SK-N-SH (cell line): ENCODE measurements around the gene TWSG1. TPM values are rescaled to one million over a fixed set of nuclear protein-coding genes. Genes with fewer than 3 reads are reported as not detected.
A peak's percentile ranks its signal among the peaks of the same experiment; 100 is the strongest.

Experiments used
- CTCF ChIA-PET: fragments of 300-600, 350-600 bp; formaldehyde crosslinking; extraction: SDS; loops from one replicate; lab custom pipeline; 2021; lab: Yijun Ruan, JAX
- POLR2A ChIA-PET: fragments of 350-600 bp; sonication (Branson Sonifier 250); formaldehyde crosslinking; extraction: SDS; loops from one replicate; lab custom pipeline; 2020; ENCODE audit warnings: antibody characterized with exemption, inconsistent platforms; lab: Yijun Ruan, JAX
- DNase-seq: peaks from one replicate; pipeline ENCODE4 v3.0.0; 2012
- H2AFZ ChIP-seq: fragments of 200-600 bp; sonication (generic); 2 replicates; pipeline ENCODE4 v1.8.1; 2016; ENCODE audit warnings: antibody characterized with exemption, mild to moderate bottlenecking, low read depth
- H3F3A ChIP-seq: fragments of 200-600 bp; sonication (generic); replicated peaks from 2 replicates; pipeline ENCODE3; 2016; ENCODE audit warnings: antibody characterized with exemption, mild to moderate bottlenecking; ENCODE audit not compliant: insufficient read depth
- H3K27ac ChIP-seq, 2 experiments: fragments of 200-500 bp in 1 of 2; fragments of 200-600 bp in 1 of 2; sonication (Bioruptor generic) in 1 of 2; sonication (generic), shearing (Covaris generic) in 1 of 2; 2 replicates each; pipeline versions ENCODE4 v1.5.1 to v1.6.1; 2014 to 2016; ENCODE audit warnings: low read depth in 2 of 2, inconsistent platforms in 1 of 2, low read length in 1 of 2, mild to moderate bottlenecking in 1 of 2, mixed read lengths in 1 of 2
- H3K27me3 ChIP-seq: fragments of 200-600 bp; sonication (generic), shearing (Covaris generic); 2 replicates; pipeline ENCODE4 v1.6.1; 2016; ENCODE audit warnings: mixed run types; ENCODE audit not compliant: insufficient read depth
- H3K36me3 ChIP-seq, 2 experiments: fragments of 200-500 bp in 1 of 2; fragments of 200-600 bp in 1 of 2; sonication (Bioruptor generic) in 1 of 2; sonication (generic) in 1 of 2; replicated peaks in 1 of 2; 2 replicates each; pipeline versions ENCODE3 to v1.5.1; 2014 to 2016; ENCODE audit warnings: low read length in 1 of 2, mild to moderate bottlenecking in 1 of 2; ENCODE audit not compliant: insufficient read depth in 2 of 2, control insufficient read depth in 1 of 2
- H3K4me1 ChIP-seq, 2 experiments: fragments of 200-500 bp in 1 of 2; fragments of 200-600 bp in 1 of 2; sonication (Bioruptor generic) in 1 of 2; sonication (generic), shearing (Covaris generic) in 1 of 2; 2 replicates each; pipeline versions ENCODE4 v1.5.1 to v1.6.1; 2014 to 2016; ENCODE audit warnings: low read depth in 1 of 2, low read length in 1 of 2, mixed run types in 1 of 2; ENCODE audit not compliant: insufficient read depth in 2 of 2, control insufficient read depth in 1 of 2
- H3K4me2 ChIP-seq: fragments of 200-600 bp; sonication (generic), shearing (Covaris generic); 2 replicates; pipeline ENCODE4 v1.6.1; 2017; ENCODE audit warnings: mixed run types
- H3K4me3 ChIP-seq, 2 experiments: fragments of 200-500 bp in 1 of 2; fragments of 200-600 bp in 1 of 2; sonication (Bioruptor generic) in 1 of 2; sonication (generic), shearing (Covaris generic) in 1 of 2; 2 replicates each; pipeline versions ENCODE4 v1.5.1 to v1.8.1; 2014 to 2016; ENCODE audit warnings: low read depth in 2 of 2, inconsistent platforms in 1 of 2, low read length in 1 of 2, mild to moderate bottlenecking in 1 of 2, mixed read lengths in 1 of 2, moderate library complexity in 1 of 2
- H3K79me2 ChIP-seq: fragments of 200-600 bp; sonication (generic); 2 replicates; pipeline ENCODE4 v1.8.1; 2017; ENCODE audit warnings: mild to moderate bottlenecking; ENCODE audit not compliant: insufficient read depth
- H3K9ac ChIP-seq: fragments of 200-600 bp; sonication (generic); 2 replicates; pipeline ENCODE4 v1.6.1; 2017; ENCODE audit warnings: mixed run types
- H3K9me2 ChIP-seq: fragments of 200-600 bp; sonication (generic); 2 replicates; pipeline ENCODE4 v1.6.1; 2017; ENCODE audit warnings: mixed run types
- H3K9me3 ChIP-seq: fragments of 200-600 bp; sonication (generic); 2 replicates; pipeline ENCODE4 v1.6.1; 2017; ENCODE audit warnings: mixed run types, mild to moderate bottlenecking, moderate library complexity
- H4K20me1 ChIP-seq: fragments of 200-600 bp; sonication (generic); 2 replicates; pipeline ENCODE4 v1.6.1; 2017; ENCODE audit warnings: mild to moderate bottlenecking, mixed run types; ENCODE audit not compliant: insufficient read depth
- CHD2 ChIP-seq: fragments of 150-350 bp; IDR thresholded peaks from 2 replicates; pipeline ENCODE4 v1.6.1; 2018; ENCODE audit warnings: low read length; ENCODE audit not compliant: partially characterized antibody
- ELF1 ChIP-seq: IDR thresholded peaks from 2 replicates; pipeline ENCODE4 v1.4.0; 2012
- EP300 ChIP-seq, 2 experiments: IDR thresholded peaks; 2 replicates each; pipeline versions ENCODE4 v1.4.0 to v1.6.1; 2012; ENCODE audit warnings: borderline replicate concordance in 1 of 2, low read depth in 1 of 2, low read length in 1 of 2
- FOSL2 ChIP-seq: IDR thresholded peaks from 2 replicates; pipeline ENCODE4 v1.4.0; 2012; ENCODE audit warnings: low read depth, mild to moderate bottlenecking, moderate library complexity, borderline replicate concordance
- GATA2 ChIP-seq: sonication (generic); formaldehyde crosslinking; IDR thresholded peaks from 2 replicates; pipeline ENCODE4 v1.5.0; 2020; ENCODE audit warnings: mild to moderate bottlenecking, missing genetic modification reagents
- NFIC ChIP-seq: IDR thresholded peaks from 2 replicates; pipeline ENCODE4 v1.4.0; 2012; ENCODE audit warnings: borderline replicate concordance
- NRF1 ChIP-seq: IDR thresholded peaks from 2 replicates; pipeline ENCODE4 v1.6.1; 2012; ENCODE audit warnings: low read depth, mild to moderate bottlenecking, low read length
- POLR2AphosphoS5 ChIP-seq: IDR thresholded peaks from 2 replicates; pipeline ENCODE4 v1.6.1; 2012; ENCODE audit warnings: low read depth, low read length
- RCOR1 ChIP-seq: fragments of 150-350 bp; IDR thresholded peaks from 2 replicates; pipeline ENCODE4 v1.6.1; 2017; ENCODE audit warnings: antibody characterized with exemption, low read length
- RFX5 ChIP-seq: IDR thresholded peaks from 2 replicates; pipeline ENCODE4 v1.6.1; 2012; ENCODE audit warnings: mild to moderate bottlenecking, improper control_type of control experiment, low read length
- SIN3A ChIP-seq: IDR thresholded peaks from 2 replicates; pipeline ENCODE4 v1.6.1; 2012; ENCODE audit warnings: low read depth, mild to moderate bottlenecking, low read length, moderate library complexity, borderline replicate concordance
- TEAD4 ChIP-seq: IDR thresholded peaks from 2 replicates; pipeline ENCODE4 v1.4.0; 2012; ENCODE audit warnings: mild to moderate bottlenecking, borderline replicate concordance; ENCODE audit not compliant: insufficient read depth
- YY1 ChIP-seq: IDR thresholded peaks from 2 replicates; pipeline ENCODE4 v1.4.0; 2012; ENCODE audit warnings: low read depth, mild to moderate bottlenecking
- WGBS: methylation state at CpG from one replicate; pipeline ENCODE4 v1.1.6; 2017; ENCODE audit warnings: low lambda C conversion rate; 5-methylcytosine and 5-hydroxymethylcytosine counted together
- polyA plus RNA-seq, 3 experiments: library from polyadenylated mRNA; depleted of rRNA; stranded (reverse); fragments of >200 nt; gene quantifications; 2 replicates each; pipeline ENCODE4 v1.2.3, GENCODE V29; 2012
- TF ChIP-seq, protein P1 (sequence below): fragments of 200-600 bp; sonication (generic); IDR thresholded peaks from 2 replicates; pipeline ENCODE4 v1.6.1; 2017; ENCODE audit warnings: antibody characterized with exemption, mild to moderate bottlenecking, moderate library complexity
- TF ChIP-seq, protein P2 (sequence below): IDR thresholded peaks from 2 replicates; pipeline ENCODE4 v1.4.0; 2012; ENCODE audit warnings: low read depth, borderline replicate concordance
- TF ChIP-seq, protein P3 (sequence below): IDR thresholded peaks from 2 replicates; pipeline ENCODE4; 2012

TWSG1 gene
- polyA plus RNA-seq, 1 of the 3 experiments (the other 2 are of a cell fraction) = 44.0 TPM

DNA sequence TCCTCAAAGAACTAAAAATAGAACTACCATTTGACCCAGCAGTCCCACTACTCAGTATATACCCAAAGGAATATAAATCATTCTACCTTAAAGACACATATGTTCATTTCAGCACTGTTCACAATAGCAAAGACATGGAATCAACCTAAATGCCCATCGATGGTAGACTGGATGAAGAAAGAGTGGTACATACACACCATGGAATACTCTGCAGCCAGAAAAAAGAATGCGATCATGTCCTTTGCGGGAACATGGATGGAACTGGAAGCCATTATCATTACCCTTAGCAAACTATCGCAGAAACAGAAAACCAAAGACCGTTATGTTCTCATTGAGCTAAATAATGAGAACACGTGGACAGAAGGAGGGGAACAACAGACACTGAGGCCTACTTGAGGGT lies 44.5 kb downstream of the TWSG1 start:
- no peak overlapping the region for H3K4me2 ChIP-seq
- no peaks in the 10 kb centered on the region for H3F3A ChIP-seq
- no peaks in the 10 kb centered on the region for H3K4me1 ChIP-seq
- no peaks in the 10 kb centered on the region for H3K9me2 ChIP-seq
- no peaks in the 10 kb centered on the region for H3K27me3 ChIP-seq
- H3K36me3 ChIP-seq = peaks cover 0 to 11% of the 10 kb centered on the region in 2 experiments
- H4K20me1 ChIP-seq = no peaks in the 10 kb centered on the region
- no peak for TF ChIP-seq POLR2AphosphoS5
- H2AFZ ChIP-seq = no peak overlapping the region
- no peaks in the 10 kb centered on the region for H3K9me3 ChIP-seq
- 91% methylated on average over 6 of the region's 6 CpGs for WGBS
- CTCF ChIA-PET = no interaction called here
- H3K4me3 ChIP-seq = no peak overlapping the region
- POLR2A ChIA-PET = no interaction called here
- no peak overlapping the region for H3K27ac ChIP-seq
- H3K79me2 ChIP-seq = no peaks in the 10 kb centered on the region
- no peak for DNase-seq
- H3K9ac ChIP-seq = no peak overlapping the region

DNA sequence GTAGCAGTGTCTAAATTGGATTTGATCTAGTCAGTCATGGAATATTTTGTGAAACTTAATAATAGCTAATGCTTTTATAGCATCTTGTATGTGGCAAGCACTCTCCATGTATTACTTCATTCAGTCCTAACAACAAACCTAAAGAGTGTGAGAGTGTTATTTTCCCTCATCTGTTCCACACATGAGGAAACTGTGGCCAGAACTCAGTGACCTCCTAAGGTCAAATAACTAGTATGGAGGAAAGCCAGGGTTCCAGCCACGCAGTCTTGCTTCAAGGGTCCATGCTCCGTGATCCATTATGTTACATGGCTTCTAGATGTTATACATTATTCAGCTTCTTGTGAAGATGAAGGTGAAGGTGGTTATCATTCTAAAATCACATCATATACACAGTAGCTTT lies 45.5 kb downstream of the TWSG1 start:
- Histone ChIP-seq H3K4me3 (no peak overlapping the region), H3K9me2 (no peaks in the 10 kb centered on the region), H3K4me2 (no peak overlapping the region), H3K9me3 (no peaks in the 10 kb centered on the region), H3K4me1 (no peaks in the 10 kb centered on the region), H3K36me3 (peaks cover 0 to 9% of the 10 kb centered on the region in 2 experiments), H4K20me1 (no peaks in the 10 kb centered on the region), H2AFZ (no peak overlapping the region), H3K9ac (no peak overlapping the region), H3K79me2 (no peaks in the 10 kb centered on the region), H3K27me3 (no peaks in the 10 kb centered on the region), H3F3A (no peaks in the 10 kb centered on the region), H3K27ac (no peak overlapping the region)
- DNase-seq = no peak
- WGBS = 90% methylated on average over 2 of the region's 2 CpGs
- ChIA-PET CTCF (interaction anchor here (1.3 kb wide), 1 partner anchor 10 kb away, joined by 3 read pairs; no protein-coding TSS in a partner anchor), POLR2A (no interaction called here)
- TF ChIP-seq, protein P1, sequence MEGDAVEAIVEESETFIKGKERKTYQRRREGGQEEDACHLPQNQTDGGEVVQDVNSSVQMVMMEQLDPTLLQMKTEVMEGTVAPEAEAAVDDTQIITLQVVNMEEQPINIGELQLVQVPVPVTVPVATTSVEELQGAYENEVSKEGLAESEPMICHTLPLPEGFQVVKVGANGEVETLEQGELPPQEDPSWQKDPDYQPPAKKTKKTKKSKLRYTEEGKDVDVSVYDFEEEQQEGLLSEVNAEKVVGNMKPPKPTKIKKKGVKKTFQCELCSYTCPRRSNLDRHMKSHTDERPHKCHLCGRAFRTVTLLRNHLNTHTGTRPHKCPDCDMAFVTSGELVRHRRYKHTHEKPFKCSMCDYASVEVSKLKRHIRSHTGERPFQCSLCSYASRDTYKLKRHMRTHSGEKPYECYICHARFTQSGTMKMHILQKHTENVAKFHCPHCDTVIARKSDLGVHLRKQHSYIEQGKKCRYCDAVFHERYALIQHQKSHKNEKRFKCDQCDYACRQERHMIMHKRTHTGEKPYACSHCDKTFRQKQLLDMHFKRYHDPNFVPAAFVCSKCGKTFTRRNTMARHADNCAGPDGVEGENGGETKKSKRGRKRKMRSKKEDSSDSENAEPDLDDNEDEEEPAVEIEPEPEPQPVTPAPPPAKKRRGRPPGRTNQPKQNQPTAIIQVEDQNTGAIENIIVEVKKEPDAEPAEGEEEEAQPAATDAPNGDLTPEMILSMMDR = no peak
- TF ChIP-seq RFX5 (no peak), NFIC (no peak), NRF1 (no peak), TEAD4 (no peak), ELF1 (no peak), SIN3A (no peak), YY1 (no peak)

DNA sequence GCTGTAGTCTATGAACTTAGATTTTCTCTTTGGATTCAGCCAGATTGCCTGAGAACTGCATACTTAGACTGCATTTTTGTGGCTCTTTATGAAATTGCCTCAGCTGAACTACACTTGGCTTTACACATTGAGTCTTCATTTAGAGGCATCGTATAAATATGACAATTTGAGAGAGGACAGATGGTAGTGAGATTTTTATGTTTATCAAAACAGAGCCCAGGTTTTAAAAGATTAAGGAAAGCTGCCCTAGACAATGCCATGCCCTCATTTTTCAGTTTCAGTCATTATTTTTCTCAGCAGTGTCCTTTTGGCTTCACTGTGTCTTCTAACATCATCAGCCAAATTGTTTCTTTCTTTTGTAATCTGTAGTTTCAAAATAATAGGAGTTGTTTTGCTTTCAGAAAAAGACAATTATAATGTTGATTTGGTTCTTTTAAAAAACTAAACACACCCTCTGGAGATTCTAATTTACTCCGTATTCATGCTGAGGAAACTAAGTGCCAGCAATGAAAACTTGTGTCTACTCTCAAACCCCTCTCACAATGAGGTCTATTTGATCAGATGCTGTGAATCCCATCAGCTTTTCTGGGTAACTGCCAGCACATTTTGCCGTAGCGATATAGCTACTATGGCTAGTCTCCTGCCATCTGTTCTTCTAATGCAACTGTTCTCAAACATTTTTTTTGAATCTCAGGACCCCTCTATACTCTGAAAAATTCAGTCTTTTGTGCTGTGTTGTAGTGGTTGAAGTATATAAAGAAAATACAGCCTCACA lies 46.2 kb downstream of the TWSG1 start:
- H3K27me3 ChIP-seq = no peaks in the 10 kb centered on the region
- H4K20me1 ChIP-seq = no peaks in the 10 kb centered on the region
- 0 out of 4 replicates have a peak overlapping the region, but pooled peaks of 1 of the 2 experiments have one; percentile 4 for H3K27ac ChIP-seq
- no peaks in the 10 kb centered on the region for H3K9me2 ChIP-seq
- ChIA-PET POLR2A (no interaction called here), CTCF (interaction anchor here (1.2 to 1.3 kb wide), 2 partner anchors 10 to 136 kb away, joined by 3 to 6 read pairs; no protein-coding TSS in a partner anchor)
- no peak for DNase-seq
- no peak overlapping the region for H3K9ac ChIP-seq
- 88% methylated on average over 4 of the region's 4 CpGs for WGBS
- no peak overlapping the region for H2AFZ ChIP-seq
- no peak overlapping the region for H3K4me3 ChIP-seq
- no peaks in the 10 kb centered on the region for H3K79me2 ChIP-seq
- no peaks in the 10 kb centered on the region for H3K4me1 ChIP-seq
- no peaks in the 10 kb centered on the region for H3F3A ChIP-seq
- H3K36me3 ChIP-seq = peaks cover 0 to 9% of the 10 kb centered on the region in 2 experiments
- no peak overlapping the region for H3K4me2 ChIP-seq
- H3K9me3 ChIP-seq = no peaks in the 10 kb centered on the region
- TF ChIP-seq, protein P2, sequence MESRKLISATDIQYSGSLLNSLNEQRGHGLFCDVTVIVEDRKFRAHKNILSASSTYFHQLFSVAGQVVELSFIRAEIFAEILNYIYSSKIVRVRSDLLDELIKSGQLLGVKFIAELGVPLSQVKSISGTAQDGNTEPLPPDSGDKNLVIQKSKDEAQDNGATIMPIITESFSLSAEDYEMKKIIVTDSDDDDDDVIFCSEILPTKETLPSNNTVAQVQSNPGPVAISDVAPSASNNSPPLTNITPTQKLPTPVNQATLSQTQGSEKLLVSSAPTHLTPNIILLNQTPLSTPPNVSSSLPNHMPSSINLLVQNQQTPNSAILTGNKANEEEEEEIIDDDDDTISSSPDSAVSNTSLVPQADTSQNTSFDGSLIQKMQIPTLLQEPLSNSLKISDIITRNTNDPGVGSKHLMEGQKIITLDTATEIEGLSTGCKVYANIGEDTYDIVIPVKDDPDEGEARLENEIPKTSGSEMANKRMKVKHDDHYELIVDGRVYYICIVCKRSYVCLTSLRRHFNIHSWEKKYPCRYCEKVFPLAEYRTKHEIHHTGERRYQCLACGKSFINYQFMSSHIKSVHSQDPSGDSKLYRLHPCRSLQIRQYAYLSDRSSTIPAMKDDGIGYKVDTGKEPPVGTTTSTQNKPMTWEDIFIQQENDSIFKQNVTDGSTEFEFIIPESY = no peak
- TF ChIP-seq FOSL2 (no peak), EP300 (IDR thresholded peaks at IDR 0.05; ENCODE audit: borderline replicate concordance in 1 of 2, low read depth in 1 of 2, low read length in 1 of 2) (no peak), GATA2 (no peak), CHD2 (no peak), TEAD4 (no peak), RCOR1 (no peak), POLR2AphosphoS5 (no peak)
- TF ChIP-seq, protein P3, sequence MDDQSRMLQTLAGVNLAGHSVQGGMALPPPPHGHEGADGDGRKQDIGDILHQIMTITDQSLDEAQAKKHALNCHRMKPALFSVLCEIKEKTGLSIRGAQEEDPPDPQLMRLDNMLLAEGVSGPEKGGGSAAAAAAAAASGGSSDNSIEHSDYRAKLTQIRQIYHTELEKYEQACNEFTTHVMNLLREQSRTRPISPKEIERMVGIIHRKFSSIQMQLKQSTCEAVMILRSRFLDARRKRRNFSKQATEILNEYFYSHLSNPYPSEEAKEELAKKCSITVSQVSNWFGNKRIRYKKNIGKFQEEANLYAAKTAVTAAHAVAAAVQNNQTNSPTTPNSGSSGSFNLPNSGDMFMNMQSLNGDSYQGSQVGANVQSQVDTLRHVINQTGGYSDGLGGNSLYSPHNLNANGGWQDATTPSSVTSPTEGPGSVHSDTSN = no peak
